Stomach (tissue), 9 donors: Measurements from ENCODE around the gene MLIP. TPM values are rescaled to one million over a fixed set of nuclear protein-coding genes. Genes with fewer than 3 reads are reported as not detected.
A peak's percentile ranks its signal among the peaks of the same experiment; 100 is the strongest.

Source experiments
- DNase-seq, 2 donors: peaks; one replicate each; pipeline versions ENCODE4 v3.0.0 to v3.0.0-alpha.2; 2013 to 2019
- H3K27ac ChIP-seq, 5 donors: fragments of 200-600 bp in 4 of 5; sonication (generic) in 4 of 5; one replicate each; pipeline ENCODE4 v1.5.1; 2013 to 2019; ENCODE audit warnings: mild to moderate bottlenecking in 1 of 5, moderate library complexity in 1 of 5
- H3K27me3 ChIP-seq, 3 donors: fragments of 200-600 bp; sonication (generic); one replicate each; pipeline ENCODE4 v1.5.1; 2017 to 2019; ENCODE audit warnings: mixed run types in 1 of 3
- H3K36me3 ChIP-seq, 4 donors: fragments of 200-600 bp; sonication (generic); 1 replicate in 3 of 4; 2 replicates in 1 of 4; pipeline ENCODE4 v1.5.1; 2016 to 2019
- H3K4me1 ChIP-seq, 4 donors: fragments of 200-600 bp; sonication (generic); one replicate each; pipeline ENCODE4 v1.5.1; 2016 to 2019
- H3K4me3 ChIP-seq, 4 donors: fragments of 200-600 bp; sonication (generic) in 3 of 4; one replicate each; pipeline ENCODE4 v1.5.1; 2016 to 2019; ENCODE audit warnings: mild to moderate bottlenecking in 1 of 4
- H3K9me3 ChIP-seq, 4 donors: fragments of 200-600 bp; sonication (generic); one replicate each; pipeline ENCODE4 v1.5.1; 2016 to 2019
- CTCF ChIP-seq, 7 experiments: fragments of 450-650 bp in 4 of 7; fragments of 200-600 bp in 3 of 7; sonication (generic) in 3 of 7; IDR thresholded peaks; one replicate each; pipeline ENCODE4 v1.5.1; 2016 to 2019; ENCODE audit warnings: antibody characterized with exemption in 7 of 7, control low read depth in 2 of 7, mild to moderate bottlenecking in 1 of 7
- EP300 ChIP-seq: sonication (generic); formaldehyde crosslinking; IDR thresholded peaks from one replicate; pipeline ENCODE4 v1.6.1; 2017; ENCODE audit warnings: antibody characterized with exemption
- POLR2A ChIP-seq, 4 donors: fragments of 450-650 bp; IDR thresholded peaks; one replicate each; pipeline ENCODE4 v1.6.1; 2016; ENCODE audit warnings: antibody characterized with exemption in 4 of 4, control low read depth in 2 of 4, mild to moderate bottlenecking in 1 of 4, moderate library complexity in 1 of 4
- POLR2AphosphoS5 ChIP-seq, 3 donors: sonication (generic); formaldehyde crosslinking; IDR thresholded peaks; one replicate each; pipeline ENCODE4 v1.6.1; 2016; ENCODE audit warnings: antibody characterized with exemption in 3 of 3
- WGBS, 5 donors: extraction: QIAGEN DNeasy Blood & Tissue Kit in 3 of 5; methylation state at CpG; one replicate each; pipeline versions ENCODE4 v1.1.5 to v1.1.7; 2013 to 2018; 5-methylcytosine and 5-hydroxymethylcytosine counted together
- intact Hi-C: fragments of 100-400 bp; cut with DNase I; formaldehyde crosslinking; loops from one replicate; pipeline ENCODE4 v1.15.1; 2023; ENCODE audit warnings: low total_unique reads
- polyA plus RNA-seq, 3 donors: library from polyadenylated mRNA; stranded (reverse); fragments of 200-250 nt; gene quantifications; one replicate each; pipeline ENCODE4 v1.2.3, GENCODE V29; 2013
- total RNA-seq, 5 donors: library from RNA; depleted of rRNA; stranded (reverse); fragments of >200 nt; gene quantifications; one replicate each; pipeline versions ENCODE4 v1.1.0 to v1.2.3, GENCODE V29; 2014 to 2016
- donor health status: healthy with polysubstance abuse.
- donor health status: Bipolar disorder and iron deficiency.
- donor health status: healthy.

The MLIP gene
- total and polyA plus RNA-seq, 8 donors: 0.48 TPM; not detected in 7

DNA sequence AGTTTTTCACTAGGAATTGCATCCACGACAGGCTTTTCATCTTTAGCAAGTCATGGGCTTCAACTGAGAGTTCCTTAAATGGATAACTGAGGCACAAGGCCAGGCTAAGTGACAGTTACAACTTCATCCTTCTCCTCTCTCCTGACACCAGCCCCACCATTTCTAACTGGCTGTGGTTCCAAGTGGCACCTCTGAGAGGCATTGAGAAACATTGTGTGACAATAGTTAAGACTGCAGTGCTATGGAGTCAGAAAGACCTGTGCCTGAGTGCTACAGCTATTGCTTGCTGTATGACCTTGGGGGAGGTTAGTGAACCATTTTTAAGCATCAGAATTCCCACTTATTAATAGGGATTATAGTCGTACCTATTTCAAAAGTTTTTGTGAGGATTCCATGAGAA is 26.2 kb upstream of the MLIP start:
- Histone ChIP-seq H3K9me3 (no peaks in the 10 kb centered on the region), H3K36me3 (no peaks in the 10 kb centered on the region), H3K4me1 (no peaks in the 10 kb centered on the region), H3K27ac (peak overlapping the region in 2 of 5 donors; percentile 28 to 33), H3K4me3 (no peak overlapping the region), H3K27me3 (no peaks in the 10 kb centered on the region)
- DNase-seq: no peak
- TF ChIP-seq EP300: no peak
- no peak for TF ChIP-seq POLR2A (IDR thresholded peaks at IDR 0.05)
- no peak for TF ChIP-seq POLR2AphosphoS5 (IDR thresholded peaks at IDR 0.05)
- no peak for TF ChIP-seq CTCF (IDR thresholded peaks at IDR 0.05)
- WGBS, 5 donors: 11 to 35% (median 16%) methylated on average over 2 of the region's 2 CpGs
- intact Hi-C loops: no loop called here

- 13 to 32% (median 24%) methylated on average over 2 of the region's 2 CpGs for WGBS, 5 donors
- H3K27me3 ChIP-seq: no peaks in the 10 kb centered on the region
- H3K4me1 ChIP-seq: no peaks in the 10 kb centered on the region
- no peak overlapping the region for H3K4me3 ChIP-seq
- H3K36me3 ChIP-seq: no peaks in the 10 kb centered on the region
- no peak for DNase-seq
- TF ChIP-seq POLR2A (IDR thresholded peaks at IDR 0.05) (no peak), POLR2AphosphoS5 (IDR thresholded peaks at IDR 0.05) (peak in 1 of 3 donors; percentile 54)
- intact Hi-C loops: no loop called here
- peak overlapping the region in 1 of 5 donors; percentile 33 for H3K27ac ChIP-seq
- no peaks in the 10 kb centered on the region for H3K9me3 ChIP-seq
Observed at GRCh38 chr6:54085541-54085940, 25.7 kb upstream of the MLIP start.

DNA sequence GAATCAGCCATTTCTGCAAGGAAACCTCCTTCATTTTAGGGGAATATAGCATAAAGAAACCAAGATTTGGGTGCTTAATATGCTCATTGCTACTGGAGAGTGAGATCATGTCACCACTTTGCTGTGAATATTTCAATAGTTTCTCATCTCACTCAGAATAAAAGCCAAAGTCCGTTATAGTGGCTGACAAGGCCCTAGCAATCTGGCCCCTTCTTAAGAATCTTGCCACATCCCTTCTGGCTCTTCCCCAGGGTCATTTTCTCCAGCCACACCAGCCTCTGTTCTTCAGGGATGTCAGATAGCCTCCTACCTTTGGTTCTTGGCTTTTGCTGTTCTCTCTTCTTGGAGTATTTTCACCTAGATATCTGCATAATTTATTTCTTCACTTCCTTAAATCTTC is 24.8 kb upstream of the MLIP start:
- H3K36me3 ChIP-seq: no peaks in the 10 kb centered on the region
- intact Hi-C loops: no loop called here
- H3K27me3 ChIP-seq: no peaks in the 10 kb centered on the region
- no peak for TF ChIP-seq CTCF (IDR thresholded peaks at IDR 0.05)
- no peak for TF ChIP-seq EP300
- no peak for TF ChIP-seq POLR2AphosphoS5 (IDR thresholded peaks at IDR 0.05)
- TF ChIP-seq POLR2A (IDR thresholded peaks at IDR 0.05): no peak
- no peaks in the 10 kb centered on the region for H3K9me3 ChIP-seq
- H3K4me1 ChIP-seq: no peaks in the 10 kb centered on the region
- no peak for DNase-seq
- H3K27ac ChIP-seq: peak overlapping the region in 1 of 5 donors; percentile 4
- 56 to 77% (median 67%) methylated on average over 1 of the region's 1 CpG for whole genome bisulfite sequencing, 5 donors
- H3K4me3 ChIP-seq: no peak overlapping the region

- Histone ChIP-seq H3K4me3 (no peak overlapping the region), H3K9me3 (no peaks in the 10 kb centered on the region), H3K36me3 (no peaks in the 10 kb centered on the region), H3K27ac (no peak overlapping the region), H3K4me1 (no peaks in the 10 kb centered on the region), H3K27me3 (no peaks in the 10 kb centered on the region)
- intact Hi-C loops: no loop called here
- DNase-seq: no peak
- no peak for TF ChIP-seq EP300
- no peak for TF ChIP-seq POLR2AphosphoS5 (IDR thresholded peaks at IDR 0.05)
- no peak for TF ChIP-seq CTCF (IDR thresholded peaks at IDR 0.05)
- no peak for TF ChIP-seq POLR2A (IDR thresholded peaks at IDR 0.05)
- WGBS, 5 donors: 52 to 68% (median 63%) methylated on average over 2 of the region's 2 CpGs
Observed at GRCh38 chr6:54087721-54088120, 23.5 kb upstream of the MLIP start.

DNA sequence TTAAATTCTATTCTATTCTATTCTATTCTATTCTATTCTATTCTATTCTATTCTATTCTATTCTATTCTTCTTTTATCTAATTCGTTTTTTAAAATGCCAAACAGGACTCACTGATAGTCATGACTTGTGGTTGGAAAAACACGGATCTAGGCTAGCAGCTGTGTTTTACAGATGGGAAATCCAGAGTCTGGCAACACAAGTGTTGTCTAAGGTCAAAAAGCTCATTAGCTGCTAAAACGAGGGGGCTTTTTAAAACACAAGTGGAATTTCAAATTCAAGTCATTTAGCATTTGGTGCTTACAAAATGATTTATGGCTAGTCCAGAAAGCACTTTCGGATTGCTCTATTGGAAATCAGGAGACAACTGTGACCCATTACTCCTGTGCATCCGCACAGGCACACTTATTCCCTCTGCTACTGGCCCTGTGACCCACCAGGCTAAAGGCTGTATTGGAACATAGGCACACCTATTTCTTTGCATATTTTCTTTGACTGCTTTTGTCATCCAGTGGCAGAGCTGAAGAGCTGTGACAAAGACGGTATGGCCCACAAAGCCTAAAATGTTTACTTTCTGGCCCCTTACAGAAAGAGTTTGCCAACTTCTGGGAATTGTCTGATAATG is 17.8 kb upstream of the MLIP start:
- 44 to 59% (median 47%) methylated on average over 6 of the region's 6 CpGs for WGBS, 5 donors
- no peaks in the 10 kb centered on the region for H3K9me3 ChIP-seq
- H3K4me1 ChIP-seq: no peaks in the 10 kb centered on the region
- H3K36me3 ChIP-seq: no peaks in the 10 kb centered on the region
- no peak for TF ChIP-seq POLR2A (IDR thresholded peaks at IDR 0.05)
- no peak for TF ChIP-seq POLR2AphosphoS5 (IDR thresholded peaks at IDR 0.05)
- no peak for TF ChIP-seq EP300
- TF ChIP-seq CTCF (IDR thresholded peaks at IDR 0.05): no peak
- no peak overlapping the region for H3K4me3 ChIP-seq
- intact Hi-C loops: no loop called here
- no peak overlapping the region for H3K27ac ChIP-seq
- no peaks in the 10 kb centered on the region for H3K27me3 ChIP-seq
- no peak for DNase-seq
